Activated CD4-positive, alpha-beta T cell treated with anti-CD3 and anti-CD28 coated beads, Interleukin-2, Interleukin-4, amounts not matched to agents 100 ng/mL and 50 ng/mL, durations not matched to agents 16 hours and 8 hours (primary cell): ENCODE measurements around the gene PFDN4.

Experiments used
- DNase-seq: peaks from one replicate; pipeline ENCODE4 v3.0.0-alpha.2; 2020; ENCODE audit warnings: low spot score

The PFDN4 gene

GRCh38 chr20:54200487-54201267, 7.2 kb upstream of the PFDN4 start:
- DNase-seq: no peak

DNA sequence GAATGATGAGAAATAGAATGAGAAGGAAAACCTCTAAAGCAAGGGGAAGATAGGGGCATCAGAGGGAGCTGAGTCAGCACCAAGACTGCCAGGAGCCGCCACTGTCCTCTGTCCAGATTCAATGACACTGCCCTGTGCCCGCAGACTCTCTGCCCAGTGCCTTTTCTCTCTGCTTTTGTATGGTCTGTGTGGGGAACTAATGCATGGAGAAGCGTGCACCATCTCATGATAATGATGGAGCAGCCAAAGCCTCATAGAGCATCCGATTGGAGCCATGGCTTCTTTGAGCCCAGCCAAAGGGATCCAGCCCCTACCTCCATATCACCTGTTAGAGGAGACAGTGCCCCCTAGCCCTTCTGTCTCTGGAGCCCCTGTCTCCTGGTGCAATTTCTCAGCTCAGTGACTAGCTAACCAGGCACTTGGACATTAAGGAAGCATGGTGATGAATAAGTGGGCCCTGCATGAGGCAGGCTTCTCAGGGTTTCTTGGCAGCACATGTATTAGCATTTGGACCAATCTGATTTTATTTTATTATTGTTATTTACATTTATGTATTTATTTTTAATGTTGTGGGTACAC, 6.5 kb upstream of the PFDN4 start:
- no peak for DNase-seq

DNA sequence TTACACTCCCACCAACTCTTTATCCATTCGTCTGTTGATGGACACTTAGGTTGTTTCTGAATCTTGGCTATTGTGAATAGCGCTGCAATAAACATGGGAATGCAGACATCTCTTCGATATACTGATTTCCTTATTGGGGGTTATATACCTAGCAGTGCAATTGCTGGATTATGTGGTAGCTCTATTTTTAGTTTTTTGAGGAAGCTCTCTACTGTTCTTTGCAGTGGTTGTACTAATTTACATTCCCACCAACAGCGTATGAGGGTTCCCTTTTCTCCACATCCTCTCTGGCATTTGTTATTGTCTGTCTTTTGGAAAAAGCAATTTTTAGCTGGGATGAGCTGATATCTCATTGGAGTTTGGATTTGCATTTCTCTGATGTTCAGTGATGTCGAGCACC, 4.6 kb upstream of the PFDN4 start:
- no peak for DNase-seq

DNA sequence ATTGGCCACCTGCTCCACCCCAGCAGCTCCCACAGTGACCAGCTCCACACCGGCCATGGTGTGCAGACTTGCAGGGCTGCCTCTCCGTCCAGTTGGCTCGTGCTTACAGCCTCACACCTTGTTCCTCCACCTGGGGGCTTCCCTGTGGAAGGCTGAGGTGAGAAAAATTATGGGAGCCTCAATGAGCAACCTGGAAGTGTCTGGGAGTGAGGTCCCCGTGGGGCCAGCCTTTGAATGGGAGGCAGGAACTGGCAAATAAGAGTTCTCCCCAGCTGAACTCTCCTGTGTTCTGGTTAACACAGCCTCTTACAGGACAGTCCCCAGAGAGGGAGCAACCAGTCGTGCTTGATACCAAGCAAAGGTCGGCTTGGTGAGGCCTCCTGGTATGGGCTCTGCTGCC, 3.8 kb upstream of the PFDN4 start:
- DNase-seq: no peak

GRCh38 chr20:54204481-54204880, 3.4 kb upstream of the PFDN4 start:
- no peak for DNase-seq

- no peak for DNase-seq
Observed at GRCh38 chr20:54205450-54205849, 2.4 kb upstream of the PFDN4 start.

DNA sequence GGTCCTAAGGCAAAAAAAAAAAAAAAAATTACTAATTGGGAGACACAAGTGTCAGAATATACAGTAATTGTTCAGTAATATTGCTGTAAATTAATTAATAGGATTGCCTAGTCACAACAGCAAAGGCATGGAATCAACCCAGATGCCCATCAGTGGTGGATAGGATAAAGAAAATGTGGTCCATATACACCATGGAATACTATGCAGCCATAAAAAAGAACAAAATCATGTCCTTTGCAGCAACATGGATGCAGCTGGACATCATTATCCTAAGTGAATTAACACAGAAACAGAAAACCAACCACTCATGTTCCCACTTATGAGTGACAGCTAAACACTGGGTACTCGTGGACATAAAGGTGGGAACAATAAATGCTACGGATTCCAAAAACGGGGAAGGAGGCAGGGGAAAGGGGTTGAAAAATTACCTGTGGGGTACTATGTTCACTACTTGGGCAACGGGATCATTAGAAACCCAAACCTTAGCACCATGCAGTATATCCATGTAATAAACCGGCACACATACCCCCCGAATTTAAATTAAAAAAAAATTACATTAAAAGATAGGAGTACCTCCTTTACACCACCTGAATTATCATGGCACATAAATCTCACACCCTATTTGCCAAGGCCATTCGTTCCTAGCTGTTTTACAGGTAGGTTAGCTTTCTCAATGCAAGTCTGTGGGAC, 689 bp upstream of the PFDN4 start:
- DNase-seq: no peak

DNA sequence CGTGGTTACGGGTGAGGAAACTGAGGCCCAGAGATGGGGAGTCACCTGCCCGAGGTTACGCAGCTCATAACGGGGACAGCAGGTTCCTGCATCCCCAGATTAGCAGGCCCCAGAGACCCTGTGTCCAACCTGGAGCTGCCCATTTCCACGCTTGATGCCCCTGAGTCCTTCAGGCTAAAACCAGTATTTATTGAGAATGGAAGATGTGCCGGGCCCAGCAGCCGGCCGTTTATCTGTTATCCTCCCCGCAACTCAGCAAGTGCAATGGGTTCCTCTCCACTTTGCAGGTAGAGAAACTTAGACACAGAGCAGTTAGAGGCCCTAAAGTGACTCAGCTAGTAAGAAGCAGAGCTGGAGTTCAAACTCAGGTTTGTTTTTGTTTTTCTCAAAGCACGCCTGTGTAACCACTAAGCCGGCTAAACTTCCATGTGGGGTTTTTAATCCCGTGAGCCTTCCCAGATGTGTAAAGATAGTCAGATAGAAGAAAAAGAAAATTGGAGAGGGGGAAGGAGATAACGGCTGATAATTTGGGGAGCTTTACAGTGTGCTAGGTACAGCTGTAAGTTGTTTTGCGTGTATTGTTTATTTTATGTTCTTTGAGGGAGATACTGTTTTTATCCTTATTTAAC, 775 bp downstream of the PFDN4 start:
- peak; percentile 26 for DNase-seq

DNA sequence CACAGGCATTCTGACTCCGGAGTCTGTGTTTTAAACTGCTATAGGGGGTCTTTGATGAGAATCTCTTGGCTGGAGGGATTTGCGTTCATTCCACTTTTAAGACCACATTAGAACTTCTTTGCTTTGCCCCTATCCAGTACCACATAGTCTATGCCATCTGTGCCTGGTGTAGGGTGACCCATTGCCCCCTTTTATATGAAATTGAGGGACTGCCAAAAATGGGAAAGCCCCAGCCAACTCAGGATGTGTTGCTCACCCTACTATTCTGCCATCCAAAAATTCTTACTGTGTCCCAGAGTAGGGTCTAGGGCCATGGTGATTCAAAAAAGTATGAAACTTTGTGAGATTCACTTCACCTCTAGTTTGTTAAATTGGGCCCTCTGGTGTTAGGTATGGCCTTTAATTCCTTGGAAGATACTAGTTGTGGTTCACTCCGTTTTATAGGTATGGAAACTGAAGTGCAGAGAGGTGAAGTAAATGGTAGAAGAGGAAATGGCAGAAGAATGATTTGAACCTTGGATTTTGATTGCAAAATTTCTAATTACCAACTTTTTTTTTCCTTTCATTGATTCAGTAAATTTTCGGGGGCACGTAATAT, 1.4 kb downstream of the PFDN4 start:
- DNase-seq: no peak

DNA sequence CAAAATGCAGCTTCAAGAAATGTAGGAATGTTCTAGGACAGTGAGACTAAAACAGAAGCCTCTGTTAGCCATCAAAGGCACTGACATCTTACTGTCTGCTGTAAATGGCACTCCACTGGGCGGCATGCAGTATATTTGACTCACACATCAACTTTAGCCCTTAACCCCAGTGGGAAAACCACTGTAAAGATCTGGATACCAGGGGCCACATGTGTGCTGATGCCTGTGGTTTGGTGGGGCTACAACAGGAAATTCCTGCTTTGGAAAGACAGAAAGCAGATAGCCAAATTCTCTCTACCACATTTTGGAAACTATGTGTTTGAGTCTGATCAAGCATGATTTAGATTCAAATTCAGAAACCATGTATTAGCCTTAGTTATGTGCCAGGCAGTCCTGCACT, 4.3 kb downstream of the PFDN4 start:
- no peak for DNase-seq

DNA sequence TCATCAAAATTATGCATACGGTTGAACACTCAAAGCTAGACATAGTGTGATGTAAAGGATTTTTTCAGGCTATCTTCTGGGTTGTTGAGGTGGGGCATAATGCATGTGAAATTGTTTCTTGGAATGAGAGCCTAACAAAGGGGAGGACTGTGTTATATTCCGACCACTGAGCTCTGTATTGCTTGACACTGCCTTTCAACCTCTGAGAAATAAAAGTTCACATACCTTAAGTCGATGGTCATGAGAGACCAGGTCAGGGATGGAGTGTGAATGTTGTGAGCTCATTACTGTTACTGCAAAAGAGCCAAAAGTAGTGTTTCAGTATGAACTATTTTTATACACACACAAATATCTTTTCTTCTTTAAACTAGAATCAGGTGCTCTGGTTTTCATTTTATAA, 5.0 kb downstream of the PFDN4 start:
- no peak for DNase-seq

DNA sequence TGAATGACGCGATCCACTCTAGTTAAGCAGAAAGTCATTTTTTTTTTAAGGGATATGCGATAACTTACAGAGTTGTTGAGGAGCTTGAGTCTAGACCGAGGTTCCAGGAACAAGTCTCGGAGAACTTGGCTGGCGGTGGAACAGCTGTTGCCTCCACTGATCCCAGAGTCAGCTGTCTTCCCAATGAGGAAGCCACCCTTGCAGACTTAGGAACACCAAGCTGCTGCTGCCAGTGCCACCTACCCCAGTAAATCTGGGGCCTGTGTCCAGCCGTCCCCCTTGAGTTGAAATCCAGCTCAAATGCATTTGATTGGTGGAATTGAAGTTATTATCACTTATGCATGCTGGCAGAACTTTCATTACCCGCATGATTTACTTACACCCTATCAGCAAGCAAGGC, 6.7 kb downstream of the PFDN4 start:
- DNase-seq: no peak

DNA sequence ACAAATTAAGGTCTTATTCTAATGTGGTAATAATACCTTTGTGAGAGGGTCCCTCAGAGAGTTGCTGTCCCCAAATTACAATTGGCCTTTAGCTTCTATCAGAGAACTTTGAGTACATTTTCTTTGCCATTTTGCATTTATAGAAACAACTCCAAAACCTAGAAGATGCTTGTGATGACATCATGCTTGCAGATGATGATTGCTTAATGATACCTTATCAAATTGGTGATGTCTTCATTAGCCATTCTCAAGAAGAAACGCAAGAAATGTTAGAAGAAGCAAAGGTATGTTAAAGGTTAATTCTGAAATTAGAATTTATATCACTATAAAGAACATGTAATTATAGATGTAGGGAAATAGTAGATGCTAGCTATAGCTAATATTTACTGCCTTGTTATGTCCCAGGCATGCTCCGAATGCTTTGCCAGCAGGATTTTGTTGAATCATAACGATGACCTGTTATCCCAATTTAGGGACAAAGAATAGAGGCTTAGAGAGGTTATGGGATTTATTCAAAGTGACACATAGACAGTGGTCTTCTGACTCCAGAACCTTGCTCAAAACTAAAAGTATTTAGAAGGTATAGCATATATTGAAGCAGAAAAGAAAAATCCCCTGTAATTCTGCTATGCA, 7.4 kb downstream of the PFDN4 start:
- no peak for DNase-seq

DNA sequence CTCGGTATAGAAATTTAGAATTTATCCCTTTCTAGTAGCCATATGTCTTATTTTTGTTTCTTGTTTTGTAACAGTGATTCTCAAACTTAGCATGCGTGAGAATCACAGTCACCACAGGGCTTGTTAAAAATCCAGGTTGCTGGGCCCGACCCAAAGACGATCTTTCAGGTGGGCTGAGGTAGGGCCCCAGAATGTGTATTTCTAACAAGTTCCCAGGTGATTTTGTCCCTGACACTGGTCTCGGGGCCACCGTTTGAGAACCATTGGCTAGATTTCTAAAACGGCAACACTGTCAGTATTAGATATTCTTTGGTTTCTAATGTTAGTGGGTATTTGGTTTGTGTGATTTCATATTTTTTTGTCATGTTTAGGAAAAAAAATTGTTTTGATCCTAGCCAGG, 9.9 kb downstream of the PFDN4 start:
- DNase-seq: no peak

DNA sequence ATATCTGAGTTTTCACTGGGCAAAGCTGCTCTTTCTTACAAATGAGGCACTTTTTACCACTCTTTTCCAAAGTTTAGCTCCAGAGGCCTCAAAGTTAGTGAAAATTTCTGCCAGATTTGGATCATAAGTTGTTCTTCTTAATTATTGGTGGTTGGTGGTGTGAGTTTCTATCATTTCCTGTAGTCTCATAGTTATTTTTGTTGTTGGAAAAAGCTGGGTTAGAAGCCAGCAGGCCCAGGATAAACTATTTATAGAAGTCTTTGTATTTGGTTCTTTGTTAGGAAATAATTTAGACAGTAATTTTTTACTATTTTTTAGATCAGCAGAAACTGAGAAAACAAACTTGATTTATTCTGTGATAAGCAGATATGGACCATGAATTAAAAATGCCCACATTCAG, 10.6 kb downstream of the PFDN4 start:
- DNase-seq: no peak

DNA sequence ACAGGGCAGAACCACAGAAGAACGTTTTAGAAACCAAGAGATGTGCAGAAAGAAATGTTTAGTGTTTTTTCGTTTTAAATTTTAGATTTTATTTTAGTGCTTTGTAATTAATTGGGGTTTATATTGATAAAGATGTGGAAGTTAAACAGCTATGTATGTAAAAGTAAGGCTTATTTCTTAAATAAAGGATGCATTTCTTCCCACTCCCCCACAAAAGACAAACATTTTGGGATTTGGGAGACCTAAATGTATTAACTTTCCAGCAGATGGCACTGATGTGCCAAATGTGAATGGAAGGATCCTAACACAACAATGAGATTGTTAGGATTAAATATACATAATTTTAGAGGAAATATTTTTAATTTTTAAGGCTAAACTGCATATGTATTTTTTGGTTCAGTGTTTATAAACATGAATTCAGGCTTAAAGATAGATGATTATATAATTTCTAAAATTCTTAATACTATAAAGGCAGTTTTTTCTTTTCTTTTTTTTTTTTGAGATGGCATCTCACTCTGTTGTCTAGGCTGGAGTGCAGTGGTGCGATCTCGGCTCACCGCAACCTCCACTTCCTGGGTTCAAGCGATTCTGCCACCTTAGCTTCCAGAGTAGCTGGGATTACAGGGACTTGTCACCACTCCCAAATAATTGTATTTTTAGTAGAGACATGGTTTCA, 12.0 kb downstream of the PFDN4 start:
- DNase-seq: no peak

DNA sequence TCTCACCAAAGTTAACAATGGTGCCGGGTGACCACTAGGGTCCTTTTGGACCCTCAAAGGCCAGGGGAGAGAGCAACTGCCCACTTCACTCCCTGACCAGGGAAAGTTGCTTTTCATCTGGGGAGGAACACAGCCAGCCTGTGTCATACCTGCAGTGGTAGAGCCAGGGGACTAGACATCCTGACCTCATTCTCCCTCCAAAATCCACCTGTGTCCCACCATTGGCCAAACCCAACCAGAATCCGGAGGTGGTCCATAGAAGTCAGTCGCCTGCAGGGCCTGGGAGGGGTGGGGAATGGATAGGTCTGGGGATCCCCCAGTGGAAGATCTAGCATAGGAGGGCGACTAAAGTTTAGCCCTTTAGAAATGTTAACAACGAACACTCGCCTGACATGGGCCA, 12.8 kb downstream of the PFDN4 start:
- no peak for DNase-seq

DNA sequence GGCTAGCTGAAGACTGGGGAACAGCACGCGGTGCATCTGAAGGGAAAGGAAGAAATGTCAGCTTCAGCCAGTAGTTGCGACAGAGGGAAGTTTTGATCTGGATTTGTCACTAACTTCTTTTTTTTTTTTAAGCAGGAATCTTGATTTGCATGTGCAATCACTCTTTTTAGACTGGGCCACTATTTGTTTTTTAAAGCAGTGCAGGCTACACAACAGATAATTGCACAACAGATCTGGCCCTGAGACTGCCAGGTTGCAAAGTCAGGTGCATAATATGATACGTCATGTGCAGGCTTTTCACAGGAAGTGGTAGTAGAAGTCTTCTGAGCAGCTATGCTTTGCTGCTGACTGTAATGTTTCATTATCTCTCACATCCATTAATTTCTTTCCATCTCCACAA, 13.5 kb downstream of the PFDN4 start:
- peak; percentile 74 for DNase-seq

DNA sequence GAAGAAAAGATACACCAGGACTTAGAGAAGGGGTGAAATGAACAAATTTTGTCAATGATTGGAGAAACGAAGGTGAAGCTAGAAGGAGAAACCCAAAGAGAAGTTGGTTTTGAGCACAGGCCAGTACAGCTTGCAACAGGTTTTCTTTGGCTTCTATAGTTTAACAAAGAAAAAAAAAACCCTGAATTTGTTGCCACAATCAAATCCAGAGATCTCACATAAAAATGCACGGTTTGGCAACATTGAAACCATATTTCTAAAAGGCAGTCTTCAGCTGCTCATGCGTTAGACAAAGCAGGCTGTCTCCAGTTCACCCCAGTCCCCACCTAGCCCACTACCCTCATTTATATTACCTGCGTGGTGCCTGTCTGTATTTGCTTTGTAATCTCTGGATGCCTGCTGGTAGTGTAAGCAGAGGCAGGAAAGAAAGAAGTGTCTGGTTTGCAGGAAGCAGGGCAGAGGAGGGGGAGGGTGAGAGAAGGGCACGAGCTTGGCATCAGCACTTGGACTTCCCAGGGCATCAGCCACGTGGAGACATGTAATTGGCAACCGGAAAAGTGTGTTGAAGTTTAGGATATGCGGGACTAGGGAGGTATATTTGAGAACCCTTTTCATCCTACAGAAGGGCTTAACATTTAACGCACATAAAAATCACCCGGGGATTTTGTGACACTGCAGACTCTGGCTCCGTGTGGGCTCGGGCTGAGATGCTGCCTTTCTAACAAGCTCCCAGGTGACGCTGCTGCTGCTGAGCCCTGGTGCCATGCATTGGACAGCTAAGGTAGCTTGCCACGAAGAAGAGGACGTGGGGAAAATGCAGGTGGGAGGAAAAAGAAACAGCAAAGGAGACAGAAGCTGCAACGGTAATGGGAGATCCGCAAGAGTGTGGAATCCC, 14.4 kb downstream of the PFDN4 start:
- no peak for DNase-seq

DNA sequence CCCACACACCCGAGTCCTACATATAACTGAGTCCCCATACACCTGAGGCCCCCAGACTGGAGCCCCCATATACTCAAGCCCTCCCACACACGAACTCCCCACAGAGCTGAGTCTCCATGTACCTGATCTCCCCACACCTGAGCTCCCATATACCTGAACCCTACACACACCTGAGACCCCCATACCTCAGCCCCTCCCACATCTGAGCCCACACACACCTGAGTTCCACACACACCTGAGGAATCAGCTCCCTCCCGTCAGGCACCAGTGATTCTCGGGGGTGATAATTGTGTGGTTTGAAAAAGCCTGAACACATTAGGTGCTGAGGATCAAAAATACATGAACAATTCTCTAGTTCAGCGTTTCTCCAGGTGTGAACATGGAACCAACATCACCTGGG, 15.4 kb downstream of the PFDN4 start:
- no peak for DNase-seq

DNA sequence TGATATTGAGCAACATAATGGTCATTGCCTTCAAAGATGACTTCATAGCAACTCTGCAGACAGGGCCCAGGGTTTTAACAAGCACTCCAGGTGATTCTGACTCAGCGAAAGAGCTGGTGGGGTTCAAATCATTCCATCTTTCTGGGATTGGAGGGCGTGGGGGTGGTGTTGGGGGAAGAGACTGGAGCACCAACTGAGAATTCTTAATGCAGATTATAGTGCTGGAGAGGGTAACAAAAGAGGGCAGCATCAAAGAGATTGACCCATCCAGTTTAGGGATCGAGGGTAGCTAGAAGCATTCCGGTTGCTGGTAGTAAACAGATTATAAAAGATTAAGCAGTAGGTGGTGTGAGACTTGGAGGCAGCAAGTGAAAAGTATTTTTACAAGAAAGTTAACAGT, 15.9 kb downstream of the PFDN4 start:
- DNase-seq: no peak
